ENCODE data around the gene HORMAD2. TPM values are rescaled to one million over a fixed set of nuclear protein-coding genes. Genes with fewer than 3 reads are reported as not detected.
A peak's percentile ranks its signal among the peaks of the same experiment; 100 is the strongest.

HORMAD2 gene
- total and polyA plus RNA-seq, 2 experiments from 2014 or later = not detected

GRCh38 chr22:30150212-30150611 lies 69.9 kb downstream of the HORMAD2 start:
- in situ Hi-C loops (cut with MboI) = no loop called here
- Histone ChIP-seq H3K9ac (no peak overlapping the region), H3F3A (ENCODE audit: insufficient read depth) (no peaks in the 10 kb centered on the region), H3K27me3 (replicated peaks; ENCODE audit: insufficient read depth) (no peaks in the 10 kb centered on the region; the same call in 1 of the 2 replicates), H3K9me2 (ENCODE audit: insufficient read depth) (no peaks in the 10 kb centered on the region), H2AFZ (no peak overlapping the region), H3K36me3 (ENCODE audit: low read depth) (no peaks in the 10 kb centered on the region), H3K9me3 (ENCODE audit: low read depth) (no peaks in the 10 kb centered on the region), H3K79me2 (ENCODE audit: insufficient read depth) (no peaks in the 10 kb centered on the region), H3K4me2 (ENCODE audit: unreplicated experiment) (no peak overlapping the region), H3K27ac (no peak overlapping the region), H3K4me3 (no peak overlapping the region), H4K20me1 (ENCODE audit: insufficient read depth) (no peaks in the 10 kb centered on the region), H3K4me1 (ENCODE audit: insufficient read depth) (no peaks in the 10 kb centered on the region)
- WGBS, 2 experiments (ENCODE audit: low coverage in 1 of 2, low lambda C conversion rate in 2 of 2, missing lambda C conversion rate in 2 of 2) = 89 to 95% methylated on average over 1 of the region's 1 CpG
- TF ChIP-seq EZH2 (IDR thresholded peaks at IDR 0.05; ENCODE audit: insufficient read depth, poor library complexity, severe bottlenecking) (no peak), EZH2phosphoT487 (IDR thresholded peaks at IDR 0.05; ENCODE audit: insufficient read depth, low read depth) (no peak)
- no peak for DNase-seq

- H3K79me2 ChIP-seq (ENCODE audit: insufficient read depth) = no peaks in the 10 kb centered on the region
- H4K20me1 ChIP-seq (ENCODE audit: insufficient read depth) = no peaks in the 10 kb centered on the region
- no peak for DNase-seq
- no peak overlapping the region for H3K27ac ChIP-seq
- peaks cover 10% of the 10 kb centered on the region; the same call in 1 of the 2 replicates for H3K4me1 ChIP-seq (ENCODE audit: insufficient read depth)
- no peak for TF ChIP-seq EZH2 (IDR thresholded peaks at IDR 0.05; ENCODE audit: insufficient read depth, poor library complexity, severe bottlenecking)
- no peak for TF ChIP-seq EZH2phosphoT487 (IDR thresholded peaks at IDR 0.05; ENCODE audit: insufficient read depth, low read depth)
- no peaks in the 10 kb centered on the region; the same call in 1 of the 2 replicates for H3K27me3 ChIP-seq (replicated peaks; ENCODE audit: insufficient read depth)
- 96% methylated on average over 1 of the region's 1 CpG; no CpG with 5 or more reads in 1 of the 2 experiments for WGBS, 2 experiments (ENCODE audit: low coverage in 1 of 2, low lambda C conversion rate in 2 of 2, missing lambda C conversion rate in 2 of 2)
- no peak overlapping the region for H3K4me3 ChIP-seq
- H2AFZ ChIP-seq = no peak overlapping the region
- H3K36me3 ChIP-seq (ENCODE audit: low read depth) = no peaks in the 10 kb centered on the region
- in situ Hi-C loops (cut with MboI) = no loop called here
- H3F3A ChIP-seq (ENCODE audit: insufficient read depth) = 0 out of 2 replicates have a peak, but pooled peaks cover 4% of the 10 kb centered on the region
- H3K9me3 ChIP-seq (ENCODE audit: low read depth) = no peaks in the 10 kb centered on the region
- H3K4me2 ChIP-seq (ENCODE audit: unreplicated experiment) = no peak overlapping the region
- H3K9ac ChIP-seq = no peak overlapping the region
- H3K9me2 ChIP-seq (ENCODE audit: insufficient read depth) = no peaks in the 10 kb centered on the region
These were observed 78.0 kb downstream of the HORMAD2 start for GRCh38 chr22:30158277-30158676.

- Histone ChIP-seq H3K9ac (no peak overlapping the region), H3K4me2 (ENCODE audit: unreplicated experiment) (no peak overlapping the region), H3K36me3 (ENCODE audit: low read depth) (no peaks in the 10 kb centered on the region), H3K27me3 (replicated peaks; ENCODE audit: insufficient read depth) (no peaks in the 10 kb centered on the region; the same call in 1 of the 2 replicates), H3K9me3 (ENCODE audit: low read depth) (no peaks in the 10 kb centered on the region), H3K4me1 (ENCODE audit: insufficient read depth) (peaks cover 10% of the 10 kb centered on the region; the same call in 1 of the 2 replicates), H3K4me3 (no peak overlapping the region), H3K79me2 (ENCODE audit: insufficient read depth) (no peaks in the 10 kb centered on the region), H4K20me1 (ENCODE audit: insufficient read depth) (no peaks in the 10 kb centered on the region), H2AFZ (no peak overlapping the region), H3F3A (ENCODE audit: insufficient read depth) (0 out of 2 replicates have a peak, but pooled peaks cover 4% of the 10 kb centered on the region), H3K27ac (0 out of 2 replicates have a peak overlapping the region, but pooled peaks have one; percentile 7), H3K9me2 (ENCODE audit: insufficient read depth) (no peaks in the 10 kb centered on the region)
- 86 to 88% methylated on average over 11 of the region's 11 CpGs for WGBS, 2 experiments (ENCODE audit: low coverage in 1 of 2, low lambda C conversion rate in 2 of 2, missing lambda C conversion rate in 2 of 2)
- in situ Hi-C loops (cut with MboI) = no loop called here
- TF ChIP-seq EZH2phosphoT487 (IDR thresholded peaks at IDR 0.05; ENCODE audit: insufficient read depth, low read depth) = no peak
- no peak for TF ChIP-seq EZH2 (IDR thresholded peaks at IDR 0.05; ENCODE audit: insufficient read depth, poor library complexity, severe bottlenecking)
- no peak for DNase-seq
These were observed 78.7 kb downstream of the HORMAD2 start for GRCh38 chr22:30158744-30159500.

DNA sequence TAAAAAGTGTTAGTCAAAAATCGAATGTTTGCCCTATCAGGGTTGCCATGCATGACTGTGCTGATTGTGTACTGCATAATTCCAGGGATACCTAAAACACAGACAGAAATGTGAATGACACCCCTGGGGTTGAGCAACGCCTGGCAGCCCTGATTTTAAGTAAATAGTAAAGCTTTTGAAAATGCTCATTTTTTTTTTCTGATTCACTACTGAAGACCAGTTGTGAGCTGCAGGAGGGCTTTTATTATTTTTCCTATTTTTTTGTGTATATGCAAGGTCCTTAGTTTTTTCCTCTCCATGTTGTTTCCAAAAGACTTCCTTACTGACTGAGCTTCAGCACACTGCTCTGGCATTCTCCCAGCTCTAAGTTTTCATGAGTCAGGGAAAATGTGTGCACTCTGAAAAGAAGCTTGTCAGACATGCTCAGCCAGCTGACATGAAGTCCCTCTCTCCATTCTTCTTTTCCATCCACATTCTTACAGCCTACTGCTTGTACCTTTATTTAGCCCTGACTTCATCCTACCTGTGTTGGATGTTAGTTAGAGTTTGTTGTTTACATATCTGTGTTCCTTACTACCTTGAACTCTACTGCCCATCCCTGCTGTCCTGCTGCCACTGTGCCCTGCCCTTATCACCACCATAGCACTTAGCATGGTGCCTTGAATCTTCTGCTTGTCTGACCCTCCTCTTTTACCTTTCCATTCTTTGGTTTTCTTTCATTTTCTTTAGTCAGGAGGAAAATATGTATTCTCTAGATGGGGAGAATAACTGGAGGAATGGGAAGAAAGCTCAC lies 79.5 kb downstream of the HORMAD2 start:
- no peaks in the 10 kb centered on the region for H3K9me3 ChIP-seq (ENCODE audit: low read depth)
- no peaks in the 10 kb centered on the region for H3K36me3 ChIP-seq (ENCODE audit: low read depth)
- no peak for TF ChIP-seq EZH2 (IDR thresholded peaks at IDR 0.05; ENCODE audit: insufficient read depth, poor library complexity, severe bottlenecking)
- no peaks in the 10 kb centered on the region for H3K9me2 ChIP-seq (ENCODE audit: insufficient read depth)
- H3F3A ChIP-seq (ENCODE audit: insufficient read depth) = 0 out of 2 replicates have a peak, but pooled peaks cover 4% of the 10 kb centered on the region
- no peak overlapping the region for H2AFZ ChIP-seq
- peaks cover 10% of the 10 kb centered on the region; the same call in 1 of the 2 replicates for H3K4me1 ChIP-seq (ENCODE audit: insufficient read depth)
- no peak overlapping the region for H3K4me3 ChIP-seq
- in situ Hi-C loops (cut with MboI) = no loop called here
- no peaks in the 10 kb centered on the region for H3K79me2 ChIP-seq (ENCODE audit: insufficient read depth)
- H3K9ac ChIP-seq = no peak overlapping the region
- 0 out of 2 replicates have a peak overlapping the region, but pooled peaks have one; percentile 7 for H3K27ac ChIP-seq
- WGBS, 2 experiments (ENCODE audit: low coverage in 1 of 2, low lambda C conversion rate in 2 of 2, missing lambda C conversion rate in 2 of 2) = 61 to 65% methylated on average over 2 of the region's 2 CpGs
- no peaks in the 10 kb centered on the region for H4K20me1 ChIP-seq (ENCODE audit: insufficient read depth)
- DNase-seq = peak; percentile 83
- H3K27me3 ChIP-seq (replicated peaks; ENCODE audit: insufficient read depth) = no peaks in the 10 kb centered on the region; the same call in 1 of the 2 replicates
- H3K4me2 ChIP-seq (ENCODE audit: unreplicated experiment) = no peak overlapping the region
